Stimulated activated CD4-positive, alpha-beta T cell treated with anti-CD3 and anti-CD28 coated beads, Interleukin-4, amount 100 ng/mL, for 24 hours (primary cell): ENCODE measurements around the gene HYCC2.

ENCODE experiments used
- DNase-seq: peaks from one replicate; pipeline ENCODE4 v3.0.0-alpha.2; 2020

Gene HYCC2

DNA sequence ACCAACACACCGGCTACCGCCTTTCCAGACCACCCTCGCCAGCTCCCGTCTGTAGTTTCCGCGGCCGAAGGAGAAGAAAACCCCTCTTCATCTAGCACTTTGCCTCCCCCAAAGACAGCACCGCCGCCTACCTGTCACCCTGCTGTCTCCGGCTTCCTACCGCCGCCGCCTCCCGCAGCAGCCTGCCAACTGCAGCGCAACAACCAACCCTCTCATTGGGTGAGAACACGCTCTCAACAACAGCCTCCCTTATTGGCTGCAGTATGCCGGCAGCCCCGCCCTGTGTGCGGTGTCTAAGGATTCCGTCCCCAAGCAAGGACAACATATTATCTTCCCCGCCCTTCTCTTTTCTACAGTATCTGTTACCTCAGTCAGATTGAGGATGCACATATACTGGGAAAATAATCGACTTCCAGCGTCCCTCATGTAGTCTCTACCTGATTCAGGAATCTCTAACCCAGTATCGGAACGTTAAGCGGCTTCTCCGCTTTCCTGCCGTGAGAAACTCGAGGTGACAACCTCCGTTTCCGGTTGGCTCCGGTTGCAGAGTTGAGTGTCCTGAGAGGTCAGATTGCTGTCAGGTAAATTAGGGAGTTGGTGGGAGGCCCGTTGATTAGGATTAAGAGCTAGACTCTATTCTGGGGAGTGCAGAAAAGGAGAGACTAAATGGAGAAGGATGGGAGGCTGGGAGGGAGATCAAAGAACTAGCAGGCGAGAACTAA lies at the start of gene HYCC2, which contains the start of gene NDUFB3:
HYCC2 (minus strand) TSS at position 193 of the 722 bp plus-strand sequence. CDS start 47,662 bp downstream, outside the sequence.
NDUFB3 (plus strand) TSS at position 523 of the 722 bp plus-strand sequence. CDS start 6,882 bp downstream, outside the sequence.
- peak; percentile 92 for DNase-seq

DNA sequence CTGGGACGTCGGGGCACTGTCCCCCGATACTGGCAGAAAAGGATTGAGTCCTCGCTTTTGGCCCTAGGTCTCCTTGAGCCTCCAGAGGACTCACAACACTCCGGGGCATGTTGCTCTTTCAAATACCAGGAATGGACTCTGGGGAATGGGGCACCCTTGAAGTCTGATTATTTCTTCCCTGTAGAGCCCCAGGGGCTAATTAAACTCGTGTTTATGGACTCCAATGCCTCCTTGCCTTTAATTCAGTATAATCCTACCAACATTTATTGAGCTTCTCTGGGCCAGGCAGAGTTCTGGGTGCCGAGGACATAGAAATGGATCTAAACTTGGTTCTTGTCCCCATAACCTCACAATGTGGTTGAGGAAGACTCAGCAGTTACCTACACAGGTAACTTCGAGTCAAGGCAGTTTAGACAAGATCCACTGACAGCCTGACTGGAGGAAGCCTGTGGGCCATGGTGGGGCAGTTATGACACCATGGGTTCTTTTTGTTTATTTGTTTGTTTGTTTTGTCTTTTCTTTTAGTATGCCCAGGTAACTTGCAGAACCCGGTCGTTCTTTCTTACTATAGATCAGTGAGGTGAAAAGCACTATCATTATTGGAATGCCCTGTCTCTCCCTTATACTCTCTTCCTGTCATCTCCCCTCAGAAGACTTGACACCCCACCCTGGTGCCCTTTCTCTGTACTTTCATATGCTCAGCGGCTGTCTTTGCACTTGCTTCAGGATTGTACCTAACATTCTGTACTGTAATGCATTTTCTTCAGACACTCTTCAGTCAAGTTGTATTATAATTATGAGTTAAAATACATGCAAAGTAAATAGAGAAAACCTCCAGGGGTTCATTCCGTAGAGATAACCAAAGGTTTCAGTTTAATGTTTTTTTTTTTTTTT lies 47.7 kb upstream of the HYCC2 start:
- DNase-seq, result peak; percentile 27

DNA sequence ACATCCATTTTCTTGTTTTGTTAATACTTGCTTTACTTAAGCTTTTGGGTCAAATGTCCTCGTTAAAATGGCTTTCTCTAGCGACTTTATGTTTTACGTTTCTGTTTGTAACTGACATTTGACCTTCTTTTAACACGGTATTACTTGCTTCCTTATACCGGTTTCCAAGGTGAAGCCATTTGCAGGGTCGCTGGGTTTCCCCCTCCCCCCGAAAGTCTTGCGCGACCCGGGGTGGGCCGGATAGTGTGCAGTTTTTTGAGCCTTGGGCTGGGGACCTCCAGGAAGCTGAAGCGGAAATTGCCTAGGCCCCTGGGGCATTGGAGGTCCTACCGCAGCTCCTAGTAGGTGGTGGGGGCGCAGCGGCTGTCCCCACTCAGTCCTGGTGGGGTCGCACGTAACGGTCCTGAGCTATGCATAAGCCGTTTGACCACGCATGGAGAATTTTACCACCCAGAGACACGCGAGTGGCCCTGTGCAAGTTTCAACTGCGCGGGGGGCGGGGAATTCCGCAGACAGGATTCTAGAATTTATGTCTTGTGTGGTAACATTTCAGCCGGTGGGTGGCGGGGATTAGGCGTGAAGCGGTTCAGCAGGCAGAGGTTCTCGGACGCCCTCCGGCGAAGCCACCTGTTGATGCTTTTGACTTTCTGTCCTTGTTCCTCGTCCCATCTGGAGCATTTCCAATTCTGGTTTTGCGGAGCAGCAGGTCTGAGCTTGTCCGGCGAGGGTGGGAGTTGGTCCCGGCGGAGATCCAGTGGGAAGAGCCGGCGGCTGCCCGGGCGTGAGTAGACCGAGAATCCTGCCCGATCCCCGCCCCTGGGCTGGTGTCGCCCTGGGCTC lies 46.9 kb upstream of the HYCC2 start:
- DNase-seq, result peak; percentile 90

DNA sequence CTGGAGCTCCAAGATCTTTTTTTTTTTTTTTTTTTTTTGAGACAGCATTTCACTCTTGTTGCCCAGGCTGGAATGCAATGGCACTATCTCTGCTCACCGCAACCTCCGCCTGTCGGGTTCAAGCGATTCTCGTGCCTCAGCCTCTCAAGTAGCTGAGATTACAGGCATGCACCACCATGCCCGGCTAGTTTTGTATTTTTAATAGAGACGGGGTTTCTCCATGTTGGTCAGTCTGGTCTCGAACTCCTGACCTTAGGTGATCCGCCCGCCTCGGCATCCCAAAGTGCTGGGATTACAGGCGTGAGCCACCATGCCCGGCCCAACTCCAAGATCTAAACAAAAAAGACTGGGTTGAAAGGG lies 46.2 kb upstream of the HYCC2 start:
- peak; percentile 53 for DNase-seq

DNA sequence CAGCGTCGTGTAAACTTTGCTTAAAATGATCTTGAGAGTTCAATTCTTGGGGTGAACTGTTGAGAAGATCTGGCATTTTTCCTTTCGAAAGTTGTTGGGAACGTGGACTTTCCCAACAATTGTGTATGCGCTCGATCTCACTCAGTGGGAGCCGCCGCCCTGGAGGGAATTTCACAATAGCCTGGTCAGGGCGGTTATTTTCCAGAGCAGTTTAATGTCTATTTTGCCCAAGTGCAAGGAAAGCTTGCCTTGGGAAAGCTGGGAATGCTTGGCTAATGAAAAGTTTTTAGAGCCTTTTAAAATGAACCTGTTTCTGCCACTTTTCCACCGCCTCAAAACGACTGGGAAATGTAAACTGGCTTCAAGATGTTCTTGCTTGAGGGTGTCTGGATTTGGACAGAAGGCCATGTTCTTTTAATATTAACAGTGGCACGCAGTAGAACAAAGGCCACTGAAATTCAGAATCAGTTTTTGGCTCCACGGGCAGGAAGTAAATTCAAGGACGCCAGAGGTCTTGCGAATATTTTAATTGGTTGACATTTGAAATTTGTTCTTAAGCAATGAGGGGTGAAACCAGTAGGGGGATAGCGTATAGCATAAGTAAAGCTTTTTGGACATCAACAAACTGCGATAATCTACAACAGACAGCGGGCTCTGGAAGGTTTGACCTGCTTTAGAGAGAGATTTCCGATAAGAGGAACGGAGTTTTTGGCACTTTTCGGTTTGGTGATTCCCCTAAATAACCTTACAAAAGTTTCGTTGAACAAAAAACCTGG lies 45.7 kb upstream of the HYCC2 start:
- peak; percentile 56 for DNase-seq

DNA sequence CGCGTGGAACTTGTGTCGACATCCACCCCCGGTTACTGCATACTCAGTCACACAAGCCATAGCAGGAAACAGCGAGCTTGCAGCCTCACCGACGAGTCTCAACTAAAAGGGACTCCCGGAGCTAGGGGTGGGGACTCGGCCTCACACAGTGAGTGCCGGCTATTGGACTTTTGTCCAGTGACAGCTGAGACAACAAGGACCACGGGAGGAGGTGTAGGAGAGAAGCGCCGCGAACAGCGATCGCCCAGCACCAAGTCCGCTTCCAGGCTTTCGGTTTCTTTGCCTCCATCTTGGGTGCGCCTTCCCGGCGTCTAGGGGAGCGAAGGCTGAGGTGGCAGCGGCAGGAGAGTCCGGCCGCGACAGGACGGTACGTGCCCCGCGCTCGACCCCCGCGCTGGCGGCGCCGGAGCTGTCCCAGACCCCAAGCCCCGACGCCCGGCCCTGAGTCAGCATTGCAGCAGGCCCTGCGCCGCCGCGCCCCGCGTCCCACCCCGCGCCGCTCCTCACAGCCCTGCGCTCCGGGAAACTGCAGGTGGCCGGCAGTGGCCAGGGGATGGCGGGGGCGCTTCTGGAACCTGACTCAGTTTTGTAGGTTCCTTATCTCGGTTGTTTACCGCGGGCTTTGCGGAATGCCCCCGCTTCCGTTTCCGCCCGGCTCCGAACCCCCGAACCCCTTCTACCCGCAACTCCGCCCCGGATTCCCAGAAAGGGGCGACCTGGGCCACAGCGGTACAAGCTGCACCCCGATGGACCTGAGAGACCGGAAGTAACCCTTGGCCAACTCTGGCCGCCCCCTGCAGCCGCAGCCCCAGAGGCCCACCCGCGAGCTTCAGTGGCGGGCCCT lies 44.9 kb upstream of the HYCC2 start, which contains the start of gene CFLAR:
CFLAR (plus strand) TSS at position 50 of the 844 bp plus-strand sequence. CDS start 13,702 bp downstream, outside the sequence.
- DNase-seq, result peak; percentile 81

DNA sequence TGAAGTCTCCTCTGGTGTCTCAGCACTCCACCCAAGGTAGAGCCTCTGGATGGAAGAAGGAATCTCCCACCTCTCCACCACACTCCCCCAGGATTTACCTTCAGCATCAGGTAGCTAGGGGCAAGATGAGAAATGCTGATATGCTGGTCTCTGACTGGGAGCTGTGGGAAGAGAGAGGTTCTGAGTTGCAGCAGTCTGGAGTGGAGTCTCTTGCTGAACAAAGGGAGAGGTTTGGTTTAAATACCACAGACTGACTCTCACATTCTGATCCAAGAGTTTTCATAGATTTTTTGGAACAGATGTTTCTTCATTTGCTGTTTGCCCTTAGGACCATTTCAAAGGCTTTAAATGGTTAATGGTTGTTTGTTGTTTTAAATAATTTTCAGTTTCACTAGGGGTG lies 43.4 kb upstream of the HYCC2 start:
- no peak for DNase-seq

DNA sequence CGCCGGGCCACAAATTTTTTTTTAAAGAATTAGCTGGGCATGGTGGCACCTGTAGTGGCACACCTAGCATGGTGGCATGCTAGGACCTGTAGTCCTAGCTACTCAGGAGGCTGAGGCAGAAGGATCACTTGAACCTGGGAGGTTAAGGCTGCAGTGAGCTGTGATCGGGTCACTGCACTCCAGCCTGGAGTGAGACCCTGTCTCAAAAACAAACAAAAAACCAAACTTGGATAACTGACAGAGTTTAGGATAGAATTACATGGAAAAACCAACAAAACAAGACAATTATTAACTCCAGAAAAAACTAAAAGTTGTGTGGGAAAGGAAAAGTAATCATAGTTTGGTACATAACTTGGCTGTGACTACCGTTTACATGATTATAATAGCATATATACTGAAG lies 42.9 kb upstream of the HYCC2 start:
- no peak for DNase-seq

DNA sequence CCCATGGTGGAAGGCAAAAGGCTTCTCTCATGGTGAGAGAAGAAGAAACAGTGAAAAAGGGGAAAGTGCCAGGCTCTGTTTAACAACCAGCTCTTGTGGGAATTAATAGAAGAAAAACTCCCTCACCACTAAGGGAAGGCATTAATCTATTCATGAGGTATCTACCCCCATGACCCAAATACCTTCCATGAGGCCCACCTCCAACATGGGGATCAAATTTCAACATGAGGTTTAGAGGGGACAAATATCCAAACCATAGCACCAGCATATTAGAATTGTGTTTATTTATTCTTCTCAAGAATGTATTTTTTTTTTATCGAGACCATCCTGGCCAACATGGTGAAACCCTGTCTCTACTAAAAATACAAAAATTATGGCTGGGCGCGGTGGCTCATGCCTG lies 39.6 kb upstream of the HYCC2 start:
- DNase-seq, result no peak

DNA sequence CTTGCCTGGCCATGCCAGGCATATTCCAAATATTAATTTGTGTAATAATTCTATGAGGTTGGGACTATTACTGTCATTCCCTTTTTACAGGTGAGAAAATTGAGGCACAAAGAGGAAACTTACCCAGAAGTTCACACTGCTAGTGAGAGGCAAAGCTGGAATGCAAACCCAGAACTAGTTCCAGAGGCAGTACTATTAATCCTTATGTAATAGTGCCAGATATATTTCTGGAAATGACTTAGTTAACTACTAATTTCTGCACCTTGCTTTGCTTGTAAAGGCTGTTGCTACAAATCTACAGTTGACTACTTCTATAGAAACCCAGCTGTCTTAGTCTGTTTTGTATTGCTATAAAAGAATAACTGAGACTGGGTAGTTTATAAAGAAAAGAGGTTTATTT lies 39.1 kb upstream of the HYCC2 start:
- no peak for DNase-seq

DNA sequence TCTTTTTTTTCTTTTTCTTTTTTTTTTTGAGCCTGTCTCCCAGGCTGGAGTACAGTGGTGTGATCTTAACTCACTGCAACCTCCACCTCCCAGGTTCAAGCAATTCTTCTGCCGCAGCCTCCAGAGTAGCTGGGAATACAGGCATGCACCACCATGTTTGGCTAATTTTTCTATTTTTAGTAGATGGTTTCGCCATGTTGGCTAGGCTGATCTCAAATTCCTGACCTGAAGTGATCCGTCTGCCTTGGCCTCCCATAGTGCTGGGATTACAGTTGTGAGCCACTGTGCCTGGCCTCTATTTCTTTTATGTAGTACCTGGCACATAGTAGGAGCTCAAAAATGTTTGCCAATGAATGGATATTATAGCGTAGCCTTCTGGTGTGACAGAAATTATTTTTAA lies 37.7 kb upstream of the HYCC2 start:
- DNase-seq, result no peak

DNA sequence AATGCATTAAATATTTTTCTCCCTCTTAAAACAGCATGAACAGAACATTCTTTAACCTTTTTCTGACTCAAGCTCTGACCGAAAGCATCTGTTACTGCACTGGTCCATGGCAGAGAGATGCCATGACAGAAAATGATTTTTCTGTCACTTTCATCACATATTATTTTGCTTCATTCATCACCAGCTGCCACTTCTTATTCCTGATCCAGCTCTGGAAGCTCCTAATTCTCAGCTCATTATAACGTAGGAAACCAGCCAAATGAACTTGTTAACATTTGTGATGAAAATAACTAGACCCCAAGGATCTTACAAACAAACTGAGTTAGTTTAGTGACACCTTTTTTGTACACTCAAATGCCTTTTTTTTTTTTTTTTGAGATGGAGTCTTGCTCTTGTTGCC lies 36.9 kb upstream of the HYCC2 start:
- DNase-seq, result no peak

DNA sequence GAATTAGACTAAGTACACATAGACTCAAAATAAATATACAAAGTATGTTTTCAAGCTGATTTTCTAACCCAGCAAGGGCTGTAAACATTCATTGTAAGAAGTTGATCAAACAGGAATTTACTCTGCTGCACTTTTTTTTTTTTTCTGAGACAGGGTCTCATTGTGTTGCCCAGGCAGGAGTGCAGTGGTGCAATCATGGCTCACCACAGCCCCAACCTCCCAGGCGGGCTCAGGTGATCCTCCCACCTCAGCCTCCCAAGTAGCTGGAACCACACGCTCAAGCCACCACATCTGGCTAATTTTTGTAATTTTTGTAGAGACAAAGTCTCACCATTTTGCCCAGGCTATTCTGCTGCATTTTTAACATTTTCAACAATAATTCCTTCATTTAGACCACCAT lies 36.2 kb upstream of the HYCC2 start:
- DNase-seq, result no peak

DNA sequence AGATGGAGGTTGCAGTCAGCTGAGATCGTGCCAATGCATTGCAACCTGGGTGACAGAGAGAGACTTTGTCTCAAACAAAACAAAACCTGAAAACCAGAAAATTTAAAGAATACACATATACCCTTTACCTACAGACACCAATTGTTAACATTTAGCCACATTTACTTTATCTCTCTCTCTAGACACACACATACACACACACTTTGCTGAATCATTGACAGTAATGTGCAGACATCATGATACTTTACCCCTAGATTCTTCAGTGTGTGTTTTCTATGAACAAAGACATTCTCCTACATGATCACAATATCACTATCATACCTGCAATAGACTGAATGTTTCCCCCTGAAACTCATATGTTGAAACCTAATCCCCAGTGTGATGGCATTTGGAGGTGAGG lies 34.3 kb upstream of the HYCC2 start:
- DNase-seq, result no peak

DNA sequence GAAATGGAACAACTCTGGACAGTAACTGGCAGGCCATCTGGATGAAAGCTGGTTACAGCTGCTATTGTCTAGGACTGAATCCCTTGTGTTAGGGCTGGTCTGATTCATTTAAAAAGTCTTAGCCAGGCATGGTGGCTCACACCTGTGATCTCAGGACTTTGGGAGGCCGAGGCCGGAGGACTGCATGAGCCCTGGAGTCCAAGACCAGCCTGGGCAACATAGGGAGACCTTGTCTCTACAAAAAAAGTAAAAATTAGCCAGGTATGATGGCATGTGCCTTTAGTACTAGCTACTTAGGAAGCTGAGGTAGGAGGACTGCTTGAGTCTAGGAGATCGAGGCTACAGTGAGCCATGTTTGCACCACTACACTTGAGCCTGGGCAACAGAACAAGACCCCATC lies 29.0 kb upstream of the HYCC2 start:
- no peak for DNase-seq

DNA sequence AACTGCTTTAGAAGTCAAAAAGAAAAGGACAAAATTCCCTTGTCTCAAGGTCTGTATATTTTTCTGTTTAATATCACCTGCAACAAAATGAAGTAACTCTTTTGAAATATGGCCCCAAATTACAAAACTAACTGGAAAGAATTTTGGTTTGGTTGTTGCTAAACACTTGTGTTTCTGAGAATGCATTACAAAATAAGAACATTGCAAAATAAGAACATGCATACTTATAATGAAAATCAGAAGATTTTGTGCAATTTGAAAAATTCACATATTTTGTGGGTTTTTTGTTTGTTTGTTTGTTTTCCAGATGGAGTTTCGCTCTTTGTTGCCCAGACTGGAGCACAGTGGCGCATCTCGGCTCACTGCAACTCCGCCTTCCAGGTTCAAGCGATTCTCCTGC lies 22.1 kb upstream of the HYCC2 start:
- DNase-seq, result no peak

DNA sequence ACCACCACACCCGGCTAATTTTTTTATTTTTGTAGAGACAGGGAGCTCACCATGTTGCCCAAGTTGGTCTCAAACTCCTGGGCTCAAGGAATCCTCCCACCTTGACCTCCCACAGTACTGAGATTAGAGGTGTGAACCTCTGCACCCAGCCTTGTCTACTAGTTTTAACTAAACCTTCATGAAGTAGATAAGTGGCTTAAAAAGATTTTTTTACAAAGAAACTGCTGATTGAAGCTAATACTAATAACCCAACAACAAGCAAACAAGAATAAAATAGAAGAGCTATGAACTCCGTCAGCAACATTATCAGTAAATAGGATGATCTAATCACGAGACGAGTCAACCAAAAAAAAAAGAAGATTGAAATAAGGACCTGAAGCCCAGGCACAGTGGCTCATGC lies 19.1 kb upstream of the HYCC2 start:
- DNase-seq, result no peak

DNA sequence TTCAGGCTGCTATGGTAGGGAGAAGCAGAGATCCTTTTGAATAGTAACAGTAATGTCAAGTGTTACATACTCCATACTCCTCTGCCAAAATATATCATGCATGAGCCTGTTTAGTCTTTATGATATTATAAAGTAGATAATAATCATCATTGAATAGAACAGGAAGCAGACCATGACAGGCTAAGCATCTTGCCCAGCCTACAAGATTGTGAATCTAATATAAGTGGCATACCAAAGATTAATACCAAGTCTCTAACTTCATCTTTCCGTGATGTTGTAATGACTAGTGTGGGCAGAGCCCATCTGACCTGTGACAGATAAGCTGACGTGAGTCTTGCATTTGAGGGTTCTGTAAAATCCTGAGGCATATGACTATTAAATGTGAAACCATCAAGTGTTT lies 13.4 kb upstream of the HYCC2 start:
- no peak for DNase-seq

DNA sequence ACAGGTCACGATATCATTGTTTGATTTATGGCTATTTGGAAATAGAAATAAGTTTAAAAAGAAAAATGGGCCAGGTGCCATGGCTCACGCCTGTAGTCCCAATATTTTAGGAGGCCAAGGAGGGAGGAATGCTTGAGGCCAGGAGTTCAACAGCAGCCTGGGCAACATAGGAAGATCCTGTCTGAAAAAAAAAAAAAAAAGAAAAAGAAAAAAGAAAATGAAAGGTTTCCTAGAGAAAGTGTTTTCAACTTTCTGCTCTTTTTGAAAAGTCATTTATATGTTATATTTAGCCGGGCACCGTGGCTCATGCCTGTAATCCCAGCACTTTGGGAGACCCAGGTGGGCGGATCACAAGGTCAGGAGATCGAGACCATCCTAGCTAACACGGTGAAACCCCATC lies 3.5 kb upstream of the HYCC2 start:
- DNase-seq, result no peak

DNA sequence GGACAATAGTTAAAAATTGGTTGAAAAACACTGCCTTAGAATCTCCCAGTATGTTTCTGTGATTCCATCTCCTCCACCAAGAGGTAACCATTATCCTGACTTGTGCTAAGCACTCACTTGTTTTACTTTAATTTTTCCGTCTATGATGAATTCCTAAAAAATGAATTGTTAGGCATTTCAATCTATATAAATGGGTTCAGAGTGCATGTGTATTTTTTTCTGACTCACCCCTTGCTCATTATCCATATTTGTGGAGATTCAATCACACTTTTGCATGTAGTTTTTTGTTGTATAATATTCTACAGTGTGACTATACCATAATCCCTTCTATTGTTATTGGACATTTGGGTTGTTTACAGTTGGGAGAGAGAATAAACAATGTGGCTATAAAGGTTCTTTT lies 1.6 kb upstream of the HYCC2 start:
- no peak for DNase-seq

DNA sequence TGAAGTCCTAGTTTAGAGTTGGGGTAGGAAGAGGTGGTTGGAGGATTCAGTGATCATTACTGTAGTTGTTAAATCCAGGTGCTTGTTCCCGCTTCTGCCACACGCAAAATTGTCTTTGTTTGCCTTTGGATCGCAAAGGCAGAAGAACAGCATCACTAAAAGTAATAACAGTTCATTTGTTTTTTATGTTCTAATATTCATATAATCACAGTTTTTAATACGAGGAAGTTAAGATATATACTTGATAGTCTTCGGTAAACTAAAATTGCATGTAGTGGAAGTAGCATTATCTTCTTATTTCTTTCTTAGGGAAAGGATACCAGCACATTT lies 695 bp upstream of the HYCC2 start:
- DNase-seq, result no peak
